Activated T-cell treated with anti-CD3 and anti-CD28 coated beads, Interleukin-2, amount 50 U/mL, for 24 hours (primary cell): ENCODE measurements around the gene MST1R.
"Not testable (repeated sequence)": the region's sequence is repeated elsewhere in the genome, so short reads cannot be mapped to it uniquely, and the experiment has no call there.

Source experiments
- DNase-seq: peaks from one replicate; pipeline ENCODE4 v3.0.0-alpha.2; 2020
- H3K27ac Mint-ChIP-seq: 2 replicates; pipeline ENCODE4 v1.8.0; 2020; ENCODE audit warnings: mild to moderate bottlenecking, mixed read lengths
- H3K27me3 Mint-ChIP-seq: 2 replicates; pipeline ENCODE4 v1.8.0; 2020; ENCODE audit warnings: mixed read lengths
- H3K36me3 Mint-ChIP-seq: 2 replicates; pipeline ENCODE4 v1.8.0; 2020; ENCODE audit warnings: low read depth, mixed read lengths
- H3K4me1 Mint-ChIP-seq: 2 replicates; pipeline ENCODE4 v1.8.0; 2020; ENCODE audit warnings: low read depth, mixed read lengths
- H3K4me3 Mint-ChIP-seq: 2 replicates; pipeline ENCODE4 v1.8.0; 2020; ENCODE audit warnings: mild to moderate bottlenecking, moderate library complexity, mixed read lengths
- H3K9me3 Mint-ChIP-seq: 2 replicates; pipeline ENCODE4 v1.8.0; 2020; ENCODE audit warnings: mixed read lengths

MST1R gene

DNA sequence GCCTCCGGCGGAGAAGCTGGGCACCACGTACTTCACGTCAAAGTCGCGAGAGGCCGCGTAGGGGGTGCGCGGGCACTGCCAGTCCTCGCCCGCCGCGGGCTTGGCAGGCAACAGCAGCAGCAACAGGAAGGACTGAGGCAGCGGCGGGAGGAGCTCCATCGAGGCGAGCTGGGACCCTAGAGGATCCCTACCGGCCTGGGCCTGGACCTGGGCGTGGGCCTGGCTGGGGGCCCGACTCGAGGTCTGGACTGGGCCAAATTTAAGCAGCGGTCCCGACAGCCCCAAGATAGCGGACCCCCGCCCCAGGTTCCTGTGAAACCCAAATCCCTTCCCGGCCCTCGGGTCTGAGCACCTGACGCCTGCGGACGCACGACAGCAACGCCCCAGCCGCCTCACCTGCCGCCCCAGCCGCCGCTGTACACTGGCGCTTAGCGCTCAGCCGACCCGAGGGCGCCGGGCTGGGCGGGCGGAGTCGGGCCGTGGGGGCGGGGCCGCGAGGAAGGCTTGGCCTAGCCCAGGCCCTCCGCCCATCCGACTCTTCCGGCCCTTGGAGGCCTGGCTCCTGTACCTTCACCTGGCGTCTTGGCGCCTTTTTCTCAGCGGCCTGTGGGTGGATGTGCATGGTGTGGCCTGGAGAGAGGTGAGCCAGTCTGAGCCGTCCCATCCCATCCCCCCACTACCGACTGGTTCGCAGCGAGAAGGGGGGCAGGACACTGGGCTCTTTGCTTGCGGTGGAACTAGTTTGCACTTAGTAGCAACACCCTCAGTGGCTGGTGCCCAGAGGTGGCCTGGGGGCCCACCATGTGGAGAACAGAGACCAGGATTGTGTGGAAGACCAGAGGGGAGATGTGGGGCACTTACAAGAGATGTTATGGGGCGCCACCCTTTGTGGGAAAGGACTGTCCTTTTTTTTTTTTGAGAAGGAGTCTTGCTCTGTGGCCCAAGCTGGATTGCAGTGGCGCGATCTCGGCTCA is at the start of gene MST1R:
Gene MST1R (minus strand): TSS at position 423 of the 974 bp plus-strand sequence. CDS start 264 bp downstream, at position 159.
- Mint-ChIP-seq H3K4me1 (peaks cover 30% of the 10 kb centered on the region), H3K4me3 (peak within 1 kb of the TSS; percentile 81), H3K36me3 (peaks cover 2% of the 10 kb centered on the region), H3K27me3 (no peaks in the 10 kb centered on the region), H3K9me3 (no peaks in the 10 kb centered on the region), H3K27ac (peak within 1 kb of the TSS; percentile 90)
- DNase-seq = peak; percentile 88

DNA sequence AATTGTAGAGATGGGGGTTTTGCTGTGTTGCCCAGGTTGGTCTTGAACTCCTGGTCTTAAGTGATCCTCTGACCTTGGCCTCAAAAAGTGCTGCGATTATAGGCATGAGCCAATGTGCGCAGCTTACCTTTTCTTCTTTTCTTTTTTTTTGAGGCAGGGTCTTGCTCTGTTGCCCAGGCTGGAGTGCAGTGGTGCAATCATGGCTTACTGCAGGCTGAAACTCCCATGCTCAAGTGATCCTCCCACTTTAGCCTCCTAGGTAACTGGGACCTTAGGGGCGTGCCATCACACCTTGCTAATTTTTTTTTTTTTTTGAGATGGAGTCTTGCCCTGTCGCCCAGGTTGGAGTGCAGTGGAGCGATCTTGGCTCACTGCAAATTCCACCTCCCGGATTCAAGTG is 49.3 kb upstream of the MST1R start:
- Mint-ChIP-seq H3K27me3 (no peaks in the 10 kb centered on the region), H3K27ac (no peak overlapping the region), H3K36me3 (peaks cover 11% of the 10 kb centered on the region), H3K4me3 (no peak overlapping the region), H3K4me1 (peaks cover 25% of the 10 kb centered on the region), H3K9me3 (no peaks in the 10 kb centered on the region)
- DNase-seq = no peak

DNA sequence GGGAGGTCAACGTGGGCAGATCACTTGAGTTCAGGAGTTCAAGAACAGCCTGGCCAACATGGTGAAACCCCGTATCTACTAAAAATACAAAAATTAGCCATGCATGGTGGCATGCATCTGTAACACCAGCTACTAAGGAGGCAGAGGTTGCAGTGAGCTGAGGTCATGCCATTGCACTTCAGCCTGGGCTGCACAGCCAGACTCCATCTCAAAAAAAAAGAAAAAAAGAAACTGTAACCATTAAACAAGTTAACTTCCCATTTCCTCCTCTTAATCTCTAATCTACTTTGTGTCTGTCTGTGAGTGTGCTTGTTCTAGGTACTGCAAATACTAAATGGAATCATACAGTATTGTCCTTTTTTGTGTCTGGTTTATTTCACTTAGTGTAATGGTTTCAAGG is 39.0 kb upstream of the MST1R start:
- H3K27me3 Mint-ChIP-seq = no peaks in the 10 kb centered on the region
- DNase-seq = no peak
- peak overlapping the region; percentile 4 for H3K4me3 Mint-ChIP-seq
- H3K36me3 Mint-ChIP-seq = peaks cover 51% of the 10 kb centered on the region
- peak overlapping the region; percentile 28 for H3K27ac Mint-ChIP-seq
- peaks cover 52% of the 10 kb centered on the region for H3K4me1 Mint-ChIP-seq
- H3K9me3 Mint-ChIP-seq = peaks cover 2% of the 10 kb centered on the region

DNA sequence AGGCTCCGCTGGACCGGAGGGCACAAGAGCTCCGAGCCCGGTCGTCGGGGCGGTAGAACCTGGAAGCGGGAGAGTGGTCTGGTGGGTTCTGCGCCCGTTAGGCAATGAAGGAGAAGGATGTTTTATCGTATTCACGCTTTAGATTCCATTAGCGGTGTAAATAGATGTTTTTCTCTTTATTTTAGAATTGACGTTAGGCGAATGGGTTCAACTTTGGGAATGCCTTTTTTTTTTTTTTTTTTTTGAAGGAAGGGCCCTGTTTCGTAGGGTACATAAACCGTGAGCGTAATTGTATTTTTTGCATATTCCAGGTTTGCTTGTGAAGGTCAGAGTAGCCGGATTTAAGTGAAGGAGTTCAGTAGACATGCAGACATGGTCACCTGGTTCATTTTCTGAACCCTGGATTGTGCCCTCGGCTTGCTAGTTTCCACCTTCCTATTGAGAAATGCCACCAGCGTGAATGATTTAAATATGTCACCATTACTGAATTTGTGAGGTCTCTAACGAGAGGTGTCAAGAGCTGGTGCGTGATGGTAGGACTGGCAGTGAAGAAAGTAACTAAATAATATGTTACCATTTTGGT is 37.1 kb upstream of the MST1R start:
- Mint-ChIP-seq H3K27me3 (no peaks in the 10 kb centered on the region), H3K4me3 (peak overlapping the region; percentile 97), H3K9me3 (peaks cover 2% of the 10 kb centered on the region), H3K27ac (peak overlapping the region; percentile 98), H3K4me1 (peaks cover 39% of the 10 kb centered on the region), H3K36me3 (peaks cover 40% of the 10 kb centered on the region)
- no peak for DNase-seq

DNA sequence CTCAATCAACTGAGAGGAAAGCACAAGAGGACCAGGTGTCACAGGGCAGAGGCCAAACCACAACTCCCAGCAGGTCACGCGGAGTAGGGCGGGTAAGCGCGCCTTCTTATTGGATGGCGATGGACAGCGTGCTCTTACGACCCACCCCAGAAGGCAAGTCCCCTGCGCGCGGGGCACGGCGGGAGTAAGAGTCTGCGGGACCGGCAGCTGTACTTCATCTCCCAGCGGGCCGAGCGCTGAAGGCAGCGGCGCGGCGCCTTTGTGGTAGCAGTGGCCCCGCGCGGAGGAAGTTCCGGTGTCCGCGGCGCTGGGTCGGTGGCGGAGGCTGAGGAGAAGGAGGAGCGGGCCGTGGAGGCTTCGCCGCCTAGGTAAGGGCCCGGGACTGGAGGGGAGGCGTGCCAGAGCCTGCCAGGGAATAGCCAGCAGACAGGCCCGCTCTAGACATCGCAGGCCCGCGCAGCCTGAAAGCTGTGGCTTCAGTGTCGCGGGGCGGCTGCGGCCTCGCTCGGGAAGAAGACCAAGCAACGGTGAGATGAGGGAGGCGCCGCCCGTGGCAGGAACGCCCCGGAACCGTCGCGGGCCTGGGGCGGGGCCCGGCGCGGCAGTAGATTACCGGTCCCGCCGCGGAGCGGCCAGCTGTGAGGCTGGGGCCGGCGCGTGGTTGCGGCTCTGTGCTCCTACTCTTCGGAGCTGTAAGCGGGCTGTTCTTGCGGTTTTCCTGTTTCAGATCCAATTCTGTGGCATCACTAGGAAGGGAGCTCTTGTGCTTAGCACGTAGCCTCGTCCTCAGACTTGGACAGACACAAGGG is 36.4 kb upstream of the MST1R start, which contains the start of gene RBM6:
Gene RBM6 (plus strand): TSS at position 293 of the 809 bp plus-strand sequence. CDS start 22,492 bp downstream, outside the sequence.
- peaks cover 2% of the 10 kb centered on the region for H3K9me3 Mint-ChIP-seq
- H3K27me3 Mint-ChIP-seq = no peaks in the 10 kb centered on the region
- H3K4me3 Mint-ChIP-seq = peak within 1 kb of the TSS; percentile 97
- DNase-seq = peak; percentile 94
- H3K4me1 Mint-ChIP-seq = peaks cover 35% of the 10 kb centered on the region
- H3K36me3 Mint-ChIP-seq = peaks cover 35% of the 10 kb centered on the region
- peak within 1 kb of the TSS; percentile 98 for H3K27ac Mint-ChIP-seq

DNA sequence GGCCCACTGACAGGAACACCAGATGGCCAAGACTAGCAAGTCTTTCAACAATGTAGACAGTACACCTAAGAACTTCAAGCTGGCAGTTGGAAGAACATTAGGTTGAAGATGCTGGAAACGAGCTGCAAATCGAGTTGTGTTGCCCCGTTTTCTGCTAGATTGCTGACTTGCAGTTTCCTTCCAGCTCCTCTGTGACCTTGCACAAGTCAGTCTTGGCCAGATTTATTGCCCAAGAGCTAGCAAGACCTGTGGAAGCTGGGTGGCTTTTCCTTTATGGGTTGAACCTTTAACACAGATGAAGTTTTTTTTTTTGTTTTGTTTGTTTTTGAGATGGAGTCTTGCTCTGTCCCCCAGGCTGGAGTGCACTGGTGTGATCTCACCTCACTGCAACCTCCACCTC is 33.4 kb upstream of the MST1R start:
- DNase-seq = no peak
- Mint-ChIP-seq H3K27ac (no peak overlapping the region), H3K4me1 (peaks cover 16% of the 10 kb centered on the region), H3K9me3 (no peaks in the 10 kb centered on the region), H3K36me3 (peaks cover 15% of the 10 kb centered on the region), H3K4me3 (no peak overlapping the region), H3K27me3 (no peaks in the 10 kb centered on the region)

DNA sequence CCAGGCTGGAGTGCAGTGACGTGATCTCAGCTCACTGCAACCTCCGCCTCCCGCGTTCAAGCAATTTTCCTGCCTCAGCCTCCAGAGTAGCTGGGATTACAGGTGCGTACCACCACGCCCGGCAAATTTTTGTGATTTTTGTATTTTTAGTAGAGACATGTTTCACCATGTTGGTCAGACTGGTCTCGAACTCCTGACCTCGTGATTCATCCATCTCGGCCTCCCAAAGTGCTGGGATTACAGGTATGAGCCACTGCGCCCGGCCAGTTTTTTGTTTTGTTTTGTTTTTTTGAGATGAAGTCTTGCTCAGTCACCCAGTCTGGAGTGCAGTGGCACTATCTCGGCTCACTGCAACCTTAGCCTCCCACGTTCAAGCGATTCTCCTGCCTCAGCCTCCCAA is 28.6 kb upstream of the MST1R start:
- not testable (repeated sequence) for H3K36me3 Mint-ChIP-seq, H3K4me3 Mint-ChIP-seq, H3K27me3 Mint-ChIP-seq, H3K9me3 Mint-ChIP-seq, DNase-seq, H3K27ac Mint-ChIP-seq
- H3K4me1 Mint-ChIP-seq = peaks cover 26% of the 10 kb centered on the region

DNA sequence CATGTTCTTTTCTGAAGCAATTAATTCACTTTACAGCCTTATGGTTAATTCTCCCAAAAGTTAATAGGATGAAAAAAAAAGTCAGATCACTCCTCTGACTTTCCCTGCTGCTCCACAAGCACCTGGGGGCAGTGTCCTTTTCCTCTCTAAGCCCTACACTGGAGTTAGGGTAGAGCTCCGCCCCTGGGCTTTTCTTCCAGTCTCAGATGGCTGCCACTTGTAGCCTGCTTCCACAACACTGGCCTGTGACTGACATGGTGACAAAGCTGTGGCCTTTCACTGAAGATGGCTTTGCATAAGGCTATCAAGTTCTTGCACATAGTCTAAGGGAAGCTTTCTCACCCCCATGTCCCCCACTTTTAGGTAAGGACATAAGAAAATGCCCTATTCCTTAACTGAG is 27.2 kb upstream of the MST1R start:
- Mint-ChIP-seq H3K36me3 (peaks cover 11% of the 10 kb centered on the region), H3K27me3 (no peaks in the 10 kb centered on the region), H3K27ac (no peak overlapping the region), H3K4me3 (peak overlapping the region; percentile 4), H3K9me3 (no peaks in the 10 kb centered on the region), H3K4me1 (peaks cover 30% of the 10 kb centered on the region)
- no peak for DNase-seq

DNA sequence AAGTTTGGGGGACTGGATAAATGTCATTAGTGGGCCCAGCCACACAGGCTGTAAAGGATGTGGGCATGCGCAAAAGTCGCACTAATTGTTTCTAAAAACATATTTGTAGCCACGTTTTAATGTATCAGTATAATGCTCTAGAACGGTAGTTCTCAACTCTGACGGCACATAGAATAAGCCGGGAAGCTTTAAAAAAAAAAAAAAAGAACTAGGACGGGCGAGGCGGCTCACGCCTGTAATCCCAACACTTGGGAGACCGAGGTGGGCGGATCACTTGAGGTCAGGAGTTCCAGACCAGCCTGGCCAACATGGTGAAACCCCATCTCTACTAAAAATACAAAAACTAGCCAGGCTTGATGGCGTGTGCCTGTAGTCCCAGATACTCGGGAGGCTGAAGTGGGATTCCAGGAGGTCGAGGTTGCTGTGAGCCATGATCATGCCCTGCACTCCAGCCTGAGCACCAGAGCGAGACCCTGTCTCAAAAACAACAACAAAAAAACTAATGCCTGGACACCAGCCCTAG is 26.6 kb upstream of the MST1R start:
- no peaks in the 10 kb centered on the region for H3K9me3 Mint-ChIP-seq
- no peaks in the 10 kb centered on the region for H3K27me3 Mint-ChIP-seq
- H3K4me3 Mint-ChIP-seq = peak overlapping the region; percentile 89
- H3K4me1 Mint-ChIP-seq = peaks cover 30% of the 10 kb centered on the region
- peaks cover 11% of the 10 kb centered on the region for H3K36me3 Mint-ChIP-seq
- H3K27ac Mint-ChIP-seq = peak overlapping the region; percentile 93
- no peak for DNase-seq

DNA sequence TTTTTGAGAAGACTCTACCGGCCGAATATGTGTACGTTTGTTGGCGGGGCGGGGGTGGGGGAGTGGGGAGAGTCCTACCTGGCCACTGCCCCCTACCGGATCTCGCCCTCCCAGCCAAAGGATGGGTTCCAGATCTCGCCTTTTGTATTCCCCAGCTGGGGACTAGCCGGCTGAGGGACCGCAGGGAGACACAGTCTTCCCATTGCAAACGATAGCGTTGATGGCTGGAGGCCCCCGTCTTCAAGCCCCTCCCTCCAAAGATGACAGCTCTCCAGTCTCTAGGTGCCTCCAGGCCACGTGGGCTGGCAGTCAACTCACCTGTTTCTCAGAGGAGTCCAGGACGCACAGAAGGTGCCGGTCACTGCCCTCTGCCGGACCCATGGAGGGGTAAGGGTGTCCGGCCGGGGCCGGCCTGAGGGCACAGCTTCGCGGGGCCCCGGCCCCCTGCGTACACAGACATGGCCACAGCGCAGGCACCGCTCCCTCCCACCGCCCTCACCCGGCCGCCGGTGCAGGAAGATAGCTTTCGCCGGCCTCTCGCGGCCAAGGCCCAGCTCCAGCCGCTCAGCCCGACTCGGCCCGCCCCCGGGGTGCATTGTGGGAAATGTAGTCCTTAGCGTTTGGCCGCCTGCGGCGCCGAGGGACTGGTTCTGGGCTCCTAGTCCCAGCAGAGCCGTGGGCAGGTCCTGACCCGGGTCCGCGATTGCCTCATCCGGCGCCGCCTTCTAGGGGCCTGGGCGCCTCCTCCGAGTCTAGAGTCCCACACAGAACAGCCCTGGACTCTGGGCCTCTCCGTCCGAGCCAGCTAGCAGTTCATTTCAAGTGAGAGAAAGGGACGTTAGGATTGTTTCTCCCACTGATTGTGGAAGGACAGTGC is 25.9 kb upstream of the MST1R start, which contains the start of gene MON1A:
Gene MON1A (minus strand): TSS at position 521 of the 877 bp plus-strand sequence. CDS start 16,465 bp downstream, outside the sequence.
- Mint-ChIP-seq H3K27ac (peak within 1 kb of the TSS; percentile 93), H3K27me3 (no peaks in the 10 kb centered on the region), H3K9me3 (no peaks in the 10 kb centered on the region), H3K36me3 (peaks cover 13% of the 10 kb centered on the region), H3K4me1 (peaks cover 32% of the 10 kb centered on the region), H3K4me3 (peak within 1 kb of the TSS; percentile 89)
- peak; percentile 93 for DNase-seq

DNA sequence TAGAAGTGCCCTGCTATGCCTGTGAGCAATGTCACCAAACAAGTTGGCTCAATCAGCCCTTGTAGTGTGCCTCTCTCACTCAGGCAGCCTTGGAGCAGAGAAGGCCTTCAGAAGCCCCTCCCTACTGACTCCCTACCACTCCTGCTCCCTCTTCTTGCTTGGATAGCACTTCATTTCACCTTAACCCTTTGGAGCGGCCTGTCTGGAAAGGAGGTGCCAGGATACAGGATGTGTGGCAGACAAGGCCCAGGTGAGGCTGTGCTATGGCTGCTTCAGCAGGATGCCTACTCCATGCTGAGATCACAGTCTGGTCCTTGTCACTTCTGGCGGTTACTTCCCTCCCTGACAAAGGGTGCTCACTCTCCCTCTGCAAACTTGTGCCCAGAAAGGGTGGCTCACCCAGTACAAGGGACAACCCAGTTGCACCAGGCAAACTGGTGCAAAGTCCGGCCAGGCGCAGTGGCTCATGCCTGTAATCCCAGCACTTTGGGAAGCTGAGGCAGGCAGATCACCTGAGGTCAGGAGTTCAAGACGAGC is 24.9 kb upstream of the MST1R start:
- peak overlapping the region; percentile 93 for H3K27ac Mint-ChIP-seq
- H3K4me1 Mint-ChIP-seq = peaks cover 32% of the 10 kb centered on the region
- H3K9me3 Mint-ChIP-seq = no peaks in the 10 kb centered on the region
- peak overlapping the region; percentile 89 for H3K4me3 Mint-ChIP-seq
- H3K27me3 Mint-ChIP-seq = no peaks in the 10 kb centered on the region
- no peak for DNase-seq
- H3K36me3 Mint-ChIP-seq = peaks cover 19% of the 10 kb centered on the region

DNA sequence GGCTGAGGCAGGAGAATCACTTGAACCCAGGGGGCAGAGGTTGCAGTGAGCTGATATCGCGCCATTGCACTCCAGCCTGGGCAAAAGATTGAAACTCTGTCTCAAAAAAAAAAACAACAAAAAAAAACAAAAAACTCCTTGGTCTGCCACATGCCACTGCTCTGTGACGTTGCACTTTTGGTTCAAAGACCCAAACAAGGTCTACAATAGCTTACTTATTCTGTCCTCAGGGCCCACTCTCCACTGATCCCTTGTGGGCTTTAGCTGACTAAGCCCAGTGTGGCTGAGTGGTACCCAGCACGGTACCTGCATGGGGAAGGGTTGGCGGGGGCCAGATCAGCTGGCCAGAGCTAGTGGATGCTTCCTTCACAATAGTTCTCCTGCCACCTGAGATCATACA is 24.1 kb upstream of the MST1R start:
- peak overlapping the region; percentile 63 for H3K27ac Mint-ChIP-seq
- no peak overlapping the region for H3K4me3 Mint-ChIP-seq
- peaks cover 32% of the 10 kb centered on the region for H3K4me1 Mint-ChIP-seq
- no peaks in the 10 kb centered on the region for H3K27me3 Mint-ChIP-seq
- no peak for DNase-seq
- H3K36me3 Mint-ChIP-seq = peaks cover 19% of the 10 kb centered on the region
- no peaks in the 10 kb centered on the region for H3K9me3 Mint-ChIP-seq

DNA sequence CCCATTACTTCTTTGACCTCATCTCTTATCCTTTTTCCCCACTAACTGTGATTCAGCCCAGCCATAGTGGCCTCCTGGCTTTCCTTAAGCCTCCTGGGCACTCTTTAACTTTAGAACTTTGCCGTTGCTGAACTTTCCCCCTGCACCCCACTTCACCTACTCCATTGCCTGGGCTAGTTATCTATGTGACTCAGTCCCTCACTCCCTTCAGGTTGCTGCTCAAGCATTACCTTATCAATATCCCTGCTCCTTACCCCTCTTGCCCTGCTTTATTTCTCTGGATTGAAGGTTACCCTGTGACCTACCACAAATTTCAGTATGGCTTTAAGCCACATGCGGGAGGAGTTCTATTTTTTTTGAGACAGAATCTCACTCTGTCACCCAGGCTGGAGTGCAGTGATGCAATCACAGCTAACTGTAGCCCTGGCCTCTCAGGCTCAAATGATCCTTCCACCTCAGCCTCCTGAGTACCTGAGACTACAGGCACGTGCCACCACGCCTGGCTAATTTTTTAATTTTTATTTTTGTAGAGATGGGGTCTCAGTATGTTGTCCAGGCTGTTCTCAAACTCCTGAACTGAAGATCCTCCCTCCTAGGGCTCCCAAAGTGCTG is 22.6 kb upstream of the MST1R start:
- Mint-ChIP-seq H3K4me3 (no peak overlapping the region), H3K27me3 (no peaks in the 10 kb centered on the region), H3K36me3 (peaks cover 19% of the 10 kb centered on the region), H3K4me1 (peaks cover 32% of the 10 kb centered on the region), H3K27ac (no peak overlapping the region), H3K9me3 (no peaks in the 10 kb centered on the region)
- no peak for DNase-seq
